8988T (cell line): ENCODE measurements around the gene KLK1.
"Not testable (repeated sequence)": the region's sequence is repeated elsewhere in the genome, so short reads cannot be mapped to it uniquely, and the experiment has no call there.

Source experiments
- DNase-seq: peaks from one replicate; pipeline ENCODE4 v3.0.0; 2011

KLK1 gene

DNA sequence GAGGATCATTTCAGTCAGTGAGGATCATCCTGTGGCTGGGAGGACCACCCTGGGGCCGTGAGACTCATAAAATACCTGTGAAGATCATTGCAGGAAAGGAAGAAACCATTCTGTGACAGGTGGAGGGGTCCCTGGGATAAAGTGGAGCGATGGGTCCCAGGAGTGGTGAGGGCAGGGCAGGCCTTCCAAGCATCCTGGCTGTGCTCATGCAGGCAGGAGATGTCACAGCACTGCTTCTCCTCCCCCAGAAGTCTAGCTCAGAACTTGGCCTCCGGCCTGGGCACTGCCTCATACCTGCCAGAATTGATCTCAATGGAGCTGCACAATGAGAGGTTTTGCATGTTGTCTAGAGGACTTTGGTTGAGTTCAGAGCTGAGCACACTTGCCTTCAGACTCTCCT lies 11.1 kb downstream of the KLK1 start:
- no peak for DNase-seq

- not testable (repeated sequence) for DNase-seq
Measured at GRCh38 chr19:50811622-50812238, 11.9 kb downstream of the KLK1 start.

- no peak for DNase-seq
Measured at GRCh38 chr19:50808856-50809255, 14.7 kb downstream of the KLK1 start.

GRCh38 chr19:50804420-50805272 lies 18.9 kb downstream of the KLK1 start:
- DNase-seq: peak; percentile 74

DNA sequence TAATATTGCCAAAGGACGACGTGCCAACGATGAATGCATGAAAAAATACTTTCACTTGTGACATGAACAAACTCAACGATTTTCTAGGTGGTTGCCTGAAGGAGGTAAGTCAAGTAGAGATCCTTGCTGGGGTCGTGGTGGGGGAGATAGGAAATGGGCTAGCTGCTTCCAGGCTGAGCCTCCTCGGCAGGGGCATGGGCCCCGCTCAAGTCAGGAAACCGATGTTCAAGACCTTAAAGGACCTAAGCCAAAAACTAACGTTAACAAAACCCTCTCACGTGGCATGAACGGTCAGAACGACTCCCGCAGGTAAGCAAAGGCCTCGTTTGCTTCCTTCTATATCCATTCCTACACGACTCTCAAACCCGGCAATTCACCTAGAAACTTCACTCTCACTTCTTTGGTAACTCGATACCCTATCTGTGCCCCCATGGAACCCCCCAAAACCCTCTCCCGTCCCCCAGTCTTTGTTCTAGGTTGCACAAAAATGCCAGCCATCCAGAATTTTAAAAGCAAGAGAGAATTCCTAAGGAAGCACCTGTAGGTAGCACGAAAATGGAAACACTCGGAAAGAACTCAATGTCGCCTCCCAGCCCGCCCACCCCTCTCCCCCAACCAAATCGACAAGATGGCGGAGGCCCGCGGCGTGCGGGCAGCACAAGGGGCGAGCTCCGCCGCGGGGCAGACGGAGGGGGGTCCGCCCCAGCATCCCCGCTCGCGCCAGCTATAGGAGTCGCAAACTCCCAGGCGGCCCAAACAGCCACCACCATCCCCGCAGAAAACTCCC lies 19.8 kb downstream of the KLK1 start:
- no peak for DNase-seq

DNA sequence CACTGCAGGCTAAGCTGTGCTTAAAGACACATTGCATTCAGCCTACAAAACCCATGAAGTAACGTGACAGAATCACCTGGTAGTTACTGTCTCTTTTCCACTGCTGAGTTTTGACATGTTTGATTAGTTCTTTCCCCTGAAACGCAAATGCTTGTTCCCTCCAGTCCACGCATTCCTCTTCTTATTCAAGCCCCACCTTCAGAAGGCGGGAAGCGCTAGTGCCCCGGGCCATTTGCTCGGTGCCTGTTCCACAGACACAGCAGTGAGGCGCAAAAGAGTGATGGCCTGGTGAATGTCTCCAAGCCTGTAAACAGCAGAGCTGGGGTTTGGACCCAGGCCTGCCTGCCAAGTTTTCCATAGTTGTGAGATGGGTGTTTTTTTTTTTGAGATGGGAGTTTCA lies 22.5 kb downstream of the KLK1 start:
- no peak for DNase-seq

- no peak for DNase-seq
Measured at GRCh38 chr19:50799547-50799851, 24.1 kb downstream of the KLK1 start.

DNA sequence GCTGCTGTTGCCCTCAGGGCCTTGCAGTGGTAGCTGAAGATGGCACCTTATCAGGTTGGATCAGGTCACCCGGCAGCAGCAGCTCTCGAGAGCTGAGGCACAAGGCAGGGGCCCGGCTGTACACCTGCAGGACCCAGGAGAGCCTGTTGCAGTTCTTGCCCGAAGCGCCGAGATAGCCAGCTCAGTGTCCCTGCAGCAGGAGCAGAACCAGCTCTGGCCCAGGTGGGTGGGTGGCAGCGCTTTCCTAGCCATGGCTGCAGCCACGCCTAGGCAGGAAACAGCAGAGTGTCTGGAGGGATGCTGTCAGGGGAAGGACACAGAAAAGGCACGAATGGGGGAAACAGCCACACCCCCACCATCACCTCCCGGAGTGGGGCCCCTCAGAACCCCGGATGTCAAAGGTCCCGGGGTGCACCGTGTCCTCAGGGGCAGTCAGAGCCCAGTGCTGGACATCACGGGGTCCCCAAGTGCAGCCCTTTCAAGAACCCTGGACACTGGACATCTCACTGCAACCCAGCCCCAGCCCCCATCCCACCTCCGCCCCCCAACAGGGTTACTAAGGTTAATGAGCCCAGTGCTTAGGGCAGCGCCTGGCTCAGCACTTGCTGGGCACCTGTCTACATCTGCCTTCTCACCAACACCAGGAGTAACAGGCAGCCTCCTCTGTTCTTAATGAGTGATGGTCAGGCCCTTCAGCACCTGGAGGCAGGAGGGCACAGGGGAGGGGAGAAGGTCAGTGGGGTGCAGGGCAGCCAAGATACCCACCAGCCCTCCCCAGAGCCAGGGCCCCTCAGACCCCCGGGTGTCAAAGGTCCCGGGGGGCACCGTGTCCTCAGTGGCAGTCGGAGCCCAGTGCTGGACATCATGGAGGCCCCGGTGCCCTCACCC lies 24.7 kb downstream of the KLK1 start:
- no peak for DNase-seq

GRCh38 chr19:50797781-50798658 lies 25.6 kb downstream of the KLK1 start:
- DNase-seq: no peak

DNA sequence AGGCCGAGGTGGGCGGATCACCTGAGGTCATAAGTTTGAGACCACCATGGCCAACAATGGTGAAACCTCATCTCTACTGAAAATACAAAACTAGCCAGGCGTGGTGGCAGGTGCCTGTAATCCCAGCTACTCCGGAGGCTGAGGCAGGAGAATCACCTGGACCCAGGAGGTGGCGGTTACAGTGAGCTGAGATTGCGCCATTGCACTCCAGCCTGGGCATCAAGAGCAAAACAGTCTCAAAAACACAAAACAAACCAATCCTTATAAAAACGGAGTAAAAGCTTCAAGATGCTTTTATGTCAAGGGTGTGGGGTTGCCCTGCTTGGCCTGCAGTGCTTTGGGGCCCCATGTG lies 26.2 kb downstream of the KLK1 start:
- DNase-seq: no peak

DNA sequence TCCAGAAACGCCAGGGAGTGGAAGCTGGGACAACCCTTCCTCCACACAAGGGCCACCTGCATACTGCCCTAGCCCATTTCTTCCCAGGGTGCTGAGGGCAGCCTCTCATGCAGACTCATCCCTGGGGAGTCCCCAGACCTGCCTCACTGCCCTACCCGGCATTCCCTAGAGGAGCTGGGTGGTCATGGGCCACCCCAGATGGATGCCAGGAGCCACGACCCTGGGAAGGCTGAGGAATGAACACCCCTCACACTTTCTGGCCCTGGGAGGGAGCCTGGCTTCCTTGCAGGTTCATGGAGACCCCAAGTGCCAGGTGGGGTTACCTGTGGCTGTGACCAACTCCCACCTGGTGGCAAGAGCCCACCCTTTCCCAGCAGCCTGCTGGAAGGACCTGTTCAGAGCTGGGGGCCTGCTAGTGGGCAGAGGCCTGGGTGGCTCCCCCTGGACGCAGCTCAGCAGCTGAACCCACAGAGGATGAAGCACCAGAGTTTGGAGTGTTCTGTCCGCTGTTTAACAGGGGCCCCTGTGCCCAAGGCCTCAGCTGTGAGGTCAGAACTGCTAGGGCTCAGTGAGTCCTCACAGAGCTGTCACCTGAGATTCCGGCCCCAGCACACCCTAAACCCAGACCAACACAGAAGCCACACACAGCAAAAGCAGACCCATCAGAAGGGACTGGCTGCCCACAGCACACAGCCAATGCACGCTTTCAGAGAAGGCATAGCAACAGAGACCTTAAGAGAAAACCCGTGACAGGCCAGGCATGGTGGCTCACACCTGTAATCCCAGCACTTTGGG lies 26.8 kb downstream of the KLK1 start:
- DNase-seq: no peak

DNA sequence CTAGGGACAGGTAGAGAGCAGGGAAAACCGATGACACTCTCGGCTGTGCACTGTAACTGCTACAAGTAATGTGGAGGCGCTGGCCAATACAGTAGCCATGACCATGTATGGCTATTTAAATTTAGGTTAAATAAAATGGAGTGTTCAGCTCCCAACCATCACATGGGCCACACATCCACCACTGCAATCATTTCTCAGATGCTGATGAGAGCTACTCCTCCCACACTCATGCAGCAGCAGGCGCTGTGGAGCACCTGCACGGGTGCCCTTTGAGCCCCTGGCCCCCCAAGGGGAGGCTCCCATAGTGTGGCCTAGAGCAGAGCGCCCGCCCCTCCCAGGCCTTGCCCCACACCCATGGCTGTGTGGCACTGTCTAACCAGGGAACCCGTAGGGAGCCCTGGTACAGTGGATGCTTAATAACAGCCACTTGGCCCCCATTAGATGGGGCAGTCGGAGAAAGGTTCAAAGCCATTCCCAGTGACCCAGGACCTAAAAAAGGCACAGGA lies 27.4 kb downstream of the KLK1 start:
- DNase-seq: no peak

- no peak for DNase-seq
Measured at GRCh38 chr19:50795664-50796073, 27.9 kb downstream of the KLK1 start.

DNA sequence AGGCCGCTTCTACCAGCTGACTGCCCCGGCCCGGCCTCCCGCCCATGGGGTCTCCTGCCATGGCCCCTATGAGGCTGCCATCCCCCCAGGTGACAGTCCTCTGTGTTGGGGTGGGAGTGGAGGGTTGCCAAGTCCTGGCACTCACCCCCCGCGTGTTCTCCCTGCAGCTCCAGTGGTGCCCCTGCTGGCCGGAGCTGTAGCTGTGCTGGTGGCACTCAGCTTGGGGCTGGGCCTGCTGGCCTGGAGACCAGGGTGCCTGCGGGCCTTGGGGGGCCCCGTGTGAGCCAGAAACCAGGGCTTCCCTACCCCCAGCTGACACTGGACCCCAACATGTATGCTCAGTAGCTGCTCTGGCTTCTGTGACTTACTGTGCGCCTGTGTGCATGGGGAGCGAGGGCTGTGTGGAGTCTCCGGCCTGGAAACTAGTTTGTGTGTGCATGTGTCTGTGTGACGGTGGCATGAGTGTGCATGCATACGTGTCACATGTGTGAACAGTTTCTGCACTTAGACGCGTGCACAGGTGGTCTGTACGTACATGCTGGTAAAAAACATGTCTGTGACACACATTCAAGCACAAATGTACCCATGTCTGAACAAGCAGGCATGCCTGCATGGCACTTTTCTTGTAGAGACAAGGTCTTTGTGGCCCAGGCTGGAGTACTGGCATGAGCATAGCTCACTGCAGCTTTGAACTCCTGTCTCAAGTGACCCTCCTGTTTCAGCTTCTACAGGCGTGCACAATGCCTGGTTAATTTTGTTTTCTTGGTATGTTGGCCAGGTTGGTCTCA lies 28.5 kb downstream of the KLK1 start:
- DNase-seq: no peak

- no peak for DNase-seq
Measured at GRCh38 chr19:50794074-50794875, 29.3 kb downstream of the KLK1 start.

- no peak for DNase-seq
Measured at GRCh38 chr19:50793558-50794065, 30.0 kb downstream of the KLK1 start.

- DNase-seq: no peak
Measured at GRCh38 chr19:50792272-50793250, 31.0 kb downstream of the KLK1 start.
